ENCODE measurements around the gene NPAS2. TPM values are rescaled to one million over a fixed set of nuclear protein-coding genes. Genes with fewer than 3 reads are reported as not detected.

NPAS2 gene
- total RNA-seq, 1 experiment from 2014 or later: 142 TPM

DNA sequence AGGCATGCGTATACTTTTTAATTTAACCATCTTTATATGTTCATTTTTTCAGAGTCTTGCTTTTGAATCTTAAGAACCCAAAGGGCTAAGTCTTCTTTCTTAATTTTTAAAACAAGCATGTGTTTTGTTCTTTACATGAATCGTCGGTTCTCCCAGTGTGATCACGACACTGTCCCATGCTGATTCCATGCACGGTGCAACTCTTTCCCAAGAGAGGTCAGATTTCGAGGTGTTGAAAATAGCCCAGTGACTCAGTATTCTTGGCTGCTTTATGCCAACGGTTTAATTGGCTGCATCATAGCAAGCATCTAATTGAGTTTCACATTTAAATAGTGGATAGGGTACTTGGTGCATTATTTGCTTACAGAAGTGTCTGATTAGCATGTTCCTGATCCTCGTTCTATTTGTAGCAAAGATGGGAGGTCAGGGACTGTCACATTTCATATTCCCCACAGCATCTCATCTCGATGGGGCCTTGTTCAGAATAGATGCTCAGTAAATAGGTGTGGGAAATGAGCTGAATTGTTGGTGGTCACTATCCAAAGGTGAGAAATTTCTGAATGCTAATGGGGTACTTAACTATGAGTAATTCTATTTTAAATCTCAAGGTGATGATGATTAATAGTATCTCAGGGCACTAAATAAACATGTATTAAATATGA, 2.8 kb downstream of the NPAS2 start:
- intact Hi-C loops (cut with micrococcal nuclease; ENCODE audit: unreplicated experiment): loop anchor here (2.0 to 10.0 kb wide), 3 partner anchors 80 to 162 kb away; no protein-coding TSS in a partner anchor
- Mint-ChIP-seq H3K4me1 (ENCODE audit: low read depth, unreplicated experiment) (peaks cover 51% of the 10 kb centered on the region), H3K27me3 (ENCODE audit: unreplicated experiment) (no peaks in the 10 kb centered on the region), H3K36me3 (ENCODE audit: insufficient read depth, unreplicated experiment) (peaks cover 78% of the 10 kb centered on the region), H3K27ac (ENCODE audit: unreplicated experiment) (peak overlapping the region; percentile 94), H3K9me3 (ENCODE audit: low read depth, unreplicated experiment) (no peaks in the 10 kb centered on the region), H3K4me3 (ENCODE audit: low read depth, unreplicated experiment) (peak overlapping the region; percentile 73)
- CTCF ChIA-PET: interaction anchor here (0.6 to 1.4 kb wide), 4 partner anchors 30 to 219 kb away, joined by 3 to 5 read pairs (median 3); no protein-coding TSS in a partner anchor
- TF ChIP-seq, protein P1, sequence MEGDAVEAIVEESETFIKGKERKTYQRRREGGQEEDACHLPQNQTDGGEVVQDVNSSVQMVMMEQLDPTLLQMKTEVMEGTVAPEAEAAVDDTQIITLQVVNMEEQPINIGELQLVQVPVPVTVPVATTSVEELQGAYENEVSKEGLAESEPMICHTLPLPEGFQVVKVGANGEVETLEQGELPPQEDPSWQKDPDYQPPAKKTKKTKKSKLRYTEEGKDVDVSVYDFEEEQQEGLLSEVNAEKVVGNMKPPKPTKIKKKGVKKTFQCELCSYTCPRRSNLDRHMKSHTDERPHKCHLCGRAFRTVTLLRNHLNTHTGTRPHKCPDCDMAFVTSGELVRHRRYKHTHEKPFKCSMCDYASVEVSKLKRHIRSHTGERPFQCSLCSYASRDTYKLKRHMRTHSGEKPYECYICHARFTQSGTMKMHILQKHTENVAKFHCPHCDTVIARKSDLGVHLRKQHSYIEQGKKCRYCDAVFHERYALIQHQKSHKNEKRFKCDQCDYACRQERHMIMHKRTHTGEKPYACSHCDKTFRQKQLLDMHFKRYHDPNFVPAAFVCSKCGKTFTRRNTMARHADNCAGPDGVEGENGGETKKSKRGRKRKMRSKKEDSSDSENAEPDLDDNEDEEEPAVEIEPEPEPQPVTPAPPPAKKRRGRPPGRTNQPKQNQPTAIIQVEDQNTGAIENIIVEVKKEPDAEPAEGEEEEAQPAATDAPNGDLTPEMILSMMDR (IDR thresholded peaks at IDR 0.05; ENCODE audit: unreplicated experiment): no peak
- peak; percentile 37 for DNase-seq
- no TSS peak for BruUV-seq (replicated peaks)

DNA sequence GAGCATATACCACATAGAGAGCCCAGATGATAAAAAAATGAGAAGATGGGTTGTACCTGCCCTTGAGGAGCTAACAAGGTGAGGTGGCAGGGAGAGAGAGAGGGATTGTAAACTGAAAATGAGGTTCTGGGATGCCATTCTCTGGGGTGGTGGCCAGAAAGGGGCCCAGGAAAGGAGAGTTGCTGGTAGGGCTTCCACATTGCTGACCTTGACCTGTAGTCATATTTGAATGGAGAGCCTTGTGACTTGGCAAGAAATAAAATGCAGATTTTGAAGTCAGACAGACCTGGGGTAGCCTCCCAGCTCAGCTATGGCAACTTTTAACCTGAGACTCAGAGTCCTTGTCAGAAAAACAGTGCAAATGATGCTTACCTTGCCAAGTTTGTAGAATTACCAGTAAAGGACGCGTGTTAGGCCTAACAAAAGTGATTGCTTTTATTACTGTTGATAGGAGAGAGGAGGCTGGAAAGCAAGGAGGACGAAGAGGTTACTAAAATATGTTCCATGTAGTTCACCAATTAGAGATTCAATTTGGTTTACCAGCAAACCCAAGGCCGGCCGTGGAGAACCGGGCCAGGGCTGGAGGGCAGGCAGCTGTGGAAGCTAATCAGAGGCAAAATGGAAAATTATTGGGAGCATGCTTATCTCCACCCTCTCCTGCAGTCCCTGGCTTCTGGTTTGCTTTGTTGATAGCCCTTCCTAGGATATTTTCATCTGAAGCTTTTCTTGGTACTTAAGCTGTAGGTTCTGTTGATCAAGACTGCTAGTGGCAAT, 3.9 kb downstream of the NPAS2 start:
- Mint-ChIP-seq H3K27ac (ENCODE audit: unreplicated experiment) (peak overlapping the region; percentile 94), H3K4me1 (ENCODE audit: low read depth, unreplicated experiment) (peaks cover 44% of the 10 kb centered on the region), H3K36me3 (ENCODE audit: insufficient read depth, unreplicated experiment) (peaks cover 68% of the 10 kb centered on the region), H3K9me3 (ENCODE audit: low read depth, unreplicated experiment) (no peaks in the 10 kb centered on the region), H3K27me3 (ENCODE audit: unreplicated experiment) (no peaks in the 10 kb centered on the region), H3K4me3 (ENCODE audit: low read depth, unreplicated experiment) (peak overlapping the region; percentile 73)
- DNase-seq: no peak
- TF ChIP-seq, protein P1 (IDR thresholded peaks at IDR 0.05; ENCODE audit: unreplicated experiment): no peak
- intact Hi-C loops (cut with micrococcal nuclease; ENCODE audit: unreplicated experiment): loop anchor here (2.0 to 10.0 kb wide), 3 partner anchors 78 to 161 kb away; no protein-coding TSS in a partner anchor
- no TSS peak for BruUV-seq (replicated peaks)
- CTCF ChIA-PET: interaction anchor here (1.3 kb wide), 1 partner anchor 29 kb away, joined by 3 read pairs; no protein-coding TSS in a partner anchor

DNA sequence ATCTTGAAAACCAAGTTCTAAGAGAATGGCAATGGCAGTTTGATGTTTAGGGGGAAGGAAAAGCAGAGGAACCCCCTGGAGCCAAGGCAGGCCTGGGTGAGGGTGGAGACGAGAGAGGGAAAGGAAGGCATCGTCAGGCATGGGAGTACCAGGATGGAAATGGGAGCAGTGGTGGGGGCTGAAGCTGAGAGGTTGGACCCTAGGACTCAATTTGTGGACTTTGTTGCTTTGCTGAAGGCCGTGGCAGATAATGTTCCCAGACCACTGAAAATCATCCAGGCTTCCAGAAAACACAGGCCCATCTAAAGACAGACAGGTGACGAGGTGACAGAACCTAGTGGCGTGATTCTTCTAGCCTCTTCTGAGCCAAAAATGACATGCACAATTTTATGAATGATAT, 4.9 kb downstream of the NPAS2 start:
- H3K27ac Mint-ChIP-seq (ENCODE audit: unreplicated experiment): peak overlapping the region; percentile 94
- no peaks in the 10 kb centered on the region for H3K9me3 Mint-ChIP-seq (ENCODE audit: low read depth, unreplicated experiment)
- H3K36me3 Mint-ChIP-seq (ENCODE audit: insufficient read depth, unreplicated experiment): peaks cover 61% of the 10 kb centered on the region
- H3K27me3 Mint-ChIP-seq (ENCODE audit: unreplicated experiment): no peaks in the 10 kb centered on the region
- intact Hi-C loops (cut with micrococcal nuclease; ENCODE audit: unreplicated experiment): loop anchor here (5.0 to 10.0 kb wide), 3 partner anchors 77 to 213 kb away; no protein-coding TSS in a partner anchor
- peak overlapping the region; percentile 73 for H3K4me3 Mint-ChIP-seq (ENCODE audit: low read depth, unreplicated experiment)
- BruUV-seq (replicated peaks): no TSS peak
- TF ChIP-seq, protein P1 (IDR thresholded peaks at IDR 0.05; ENCODE audit: unreplicated experiment): no peak
- CTCF ChIA-PET: interaction anchor here (1.9 kb wide), 1 partner anchor 78 kb away, joined by 4 read pairs; no protein-coding TSS in a partner anchor
- peaks cover 44% of the 10 kb centered on the region for H3K4me1 Mint-ChIP-seq (ENCODE audit: low read depth, unreplicated experiment)
- no peak for DNase-seq

DNA sequence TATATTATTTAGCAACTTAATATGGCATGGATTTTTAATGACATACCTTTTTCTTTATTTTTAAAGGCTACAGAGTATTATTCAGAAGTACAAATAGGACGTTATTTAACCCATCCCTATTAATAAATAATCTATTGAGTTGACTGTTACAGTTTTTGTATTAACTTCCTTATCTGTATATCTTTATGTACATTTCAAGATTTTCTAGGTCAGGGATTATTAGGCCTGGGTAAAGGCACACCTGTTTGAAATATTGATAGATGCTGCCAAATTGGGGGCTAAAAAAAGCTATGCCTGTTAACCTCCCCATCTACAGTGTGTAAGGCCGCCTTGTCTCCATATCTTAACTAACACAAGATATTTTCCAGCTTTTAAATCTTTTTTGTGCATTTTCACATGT, 6.6 kb downstream of the NPAS2 start:
- intact Hi-C loops (cut with micrococcal nuclease; ENCODE audit: unreplicated experiment): loop anchor here (5.0 to 10.0 kb wide), 2 partner anchors 158 to 214 kb away; no protein-coding TSS in a partner anchor
- CTCF ChIA-PET: interaction anchor here (1.0 to 1.9 kb wide), 3 partner anchors 26 to 76 kb away, joined by 3 to 4 read pairs (median 3); no protein-coding TSS in a partner anchor
- H3K36me3 Mint-ChIP-seq (ENCODE audit: insufficient read depth, unreplicated experiment): peaks cover 56% of the 10 kb centered on the region

More for the DNA sequence above, 6.6 kb downstream of the NPAS2 start:
- peak overlapping the region; percentile 36 for H3K27ac Mint-ChIP-seq (ENCODE audit: unreplicated experiment)
- H3K27me3 Mint-ChIP-seq (ENCODE audit: unreplicated experiment): no peaks in the 10 kb centered on the region
- no TSS peak for BruUV-seq (replicated peaks)
- H3K4me3 Mint-ChIP-seq (ENCODE audit: low read depth, unreplicated experiment): peak overlapping the region; percentile 24
- DNase-seq: no peak
- no peaks in the 10 kb centered on the region for H3K9me3 Mint-ChIP-seq (ENCODE audit: low read depth, unreplicated experiment)
- TF ChIP-seq, protein P1 (IDR thresholded peaks at IDR 0.05; ENCODE audit: unreplicated experiment): no peak
- H3K4me1 Mint-ChIP-seq (ENCODE audit: low read depth, unreplicated experiment): peaks cover 52% of the 10 kb centered on the region
